Sigmoid colon (tissue), 4 donors: ENCODE measurements around the gene NPS.

Experiments
- EP300 ChIP-seq, 4 donors: sonication (generic); formaldehyde crosslinking; IDR thresholded peaks; one replicate each; pipeline ENCODE4 v1.6.1; 2017; ENCODE audit warnings: antibody characterized with exemption in 4 of 4
- POLR2A ChIP-seq, 2 donors: fragments of 450-650 bp; IDR thresholded peaks; one replicate each; pipeline ENCODE4 v1.6.1; 2016; ENCODE audit warnings: antibody characterized with exemption in 2 of 2, mild to moderate bottlenecking in 2 of 2, moderate library complexity in 2 of 2
- POLR2AphosphoS5 ChIP-seq, 4 donors: sonication (generic); formaldehyde crosslinking; IDR thresholded peaks; one replicate each; pipeline ENCODE4 v1.6.1; 2017; ENCODE audit warnings: antibody characterized with exemption in 4 of 4
- TF ChIP-seq, protein P1 (sequence below), 4 experiments: fragments of 450-650 bp in 3 of 4; fragments of 200-600 bp in 1 of 4; IDR thresholded peaks; one replicate each; pipeline ENCODE4 v1.5.1; 2016 to 2019; ENCODE audit warnings: antibody characterized with exemption in 4 of 4, mild to moderate bottlenecking in 3 of 4, moderate library complexity in 2 of 4

DNA sequence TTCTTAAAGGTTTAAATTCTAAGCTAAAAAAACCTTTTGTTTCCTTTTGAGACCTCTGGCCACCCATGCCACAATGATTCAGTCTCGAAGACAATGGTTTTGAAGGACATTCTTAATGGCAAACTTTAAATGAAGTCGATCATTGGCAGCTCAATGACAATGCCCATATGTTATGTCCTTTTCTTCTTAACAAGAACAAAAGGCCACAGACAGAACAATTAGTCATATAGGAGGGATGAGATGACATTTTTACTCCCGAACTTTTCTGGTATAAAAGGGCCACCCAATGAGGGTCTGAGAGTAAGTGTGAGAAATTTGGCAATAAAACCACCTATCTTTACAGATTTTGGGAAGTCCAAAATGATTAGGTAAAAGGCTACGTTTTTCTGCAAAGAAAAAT is at the start of gene NPS:
- TF ChIP-seq, protein P1, sequence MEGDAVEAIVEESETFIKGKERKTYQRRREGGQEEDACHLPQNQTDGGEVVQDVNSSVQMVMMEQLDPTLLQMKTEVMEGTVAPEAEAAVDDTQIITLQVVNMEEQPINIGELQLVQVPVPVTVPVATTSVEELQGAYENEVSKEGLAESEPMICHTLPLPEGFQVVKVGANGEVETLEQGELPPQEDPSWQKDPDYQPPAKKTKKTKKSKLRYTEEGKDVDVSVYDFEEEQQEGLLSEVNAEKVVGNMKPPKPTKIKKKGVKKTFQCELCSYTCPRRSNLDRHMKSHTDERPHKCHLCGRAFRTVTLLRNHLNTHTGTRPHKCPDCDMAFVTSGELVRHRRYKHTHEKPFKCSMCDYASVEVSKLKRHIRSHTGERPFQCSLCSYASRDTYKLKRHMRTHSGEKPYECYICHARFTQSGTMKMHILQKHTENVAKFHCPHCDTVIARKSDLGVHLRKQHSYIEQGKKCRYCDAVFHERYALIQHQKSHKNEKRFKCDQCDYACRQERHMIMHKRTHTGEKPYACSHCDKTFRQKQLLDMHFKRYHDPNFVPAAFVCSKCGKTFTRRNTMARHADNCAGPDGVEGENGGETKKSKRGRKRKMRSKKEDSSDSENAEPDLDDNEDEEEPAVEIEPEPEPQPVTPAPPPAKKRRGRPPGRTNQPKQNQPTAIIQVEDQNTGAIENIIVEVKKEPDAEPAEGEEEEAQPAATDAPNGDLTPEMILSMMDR (IDR thresholded peaks at IDR 0.05) = no peak
- TF ChIP-seq POLR2A (IDR thresholded peaks at IDR 0.05) (no peak), EP300 (IDR thresholded peaks at IDR 0.05) (no peak), POLR2AphosphoS5 (IDR thresholded peaks at IDR 0.05) (no peak)
